Activated naive CD4-positive, alpha-beta T cell treated with anti-CD3 and anti-CD28 coated beads, Interleukin-2, amount 10 ng/mL, durations not matched to agents 7 days and 5 days (primary cell): Measurements from ENCODE around the gene SAXO1.

ENCODE experiments used
- CTCF ChIA-PET: fragments of 350-600 bp; sonication (Branson Sonifier 250); formaldehyde crosslinking; loops from one replicate; lab custom pipeline; 2021; ENCODE audit warnings: antibody characterized with exemption; lab: Charles Lee
- DNase-seq: peaks from one replicate; pipeline ENCODE4 v3.0.0-alpha.2; 2020
- H3K27ac Mint-ChIP-seq: one replicate; pipeline ENCODE4 v1.8.0; 2021; ENCODE audit warnings: mild to moderate bottlenecking, moderate library complexity, mixed read lengths
- H3K27me3 Mint-ChIP-seq: one replicate; pipeline ENCODE4 v1.8.0; 2021; ENCODE audit warnings: mild to moderate bottlenecking, mixed read lengths
- H3K36me3 Mint-ChIP-seq: one replicate; pipeline ENCODE4 v1.8.0; 2021; ENCODE audit warnings: mixed read lengths
- H3K4me1 Mint-ChIP-seq: one replicate; pipeline ENCODE4 v1.8.0; 2021; ENCODE audit warnings: mixed read lengths
- H3K4me3 Mint-ChIP-seq: one replicate; pipeline ENCODE4 v1.8.0; 2021; ENCODE audit warnings: mild to moderate bottlenecking, moderate library complexity, mixed read lengths
- H3K9me3 Mint-ChIP-seq: one replicate; pipeline ENCODE4 v1.8.0; 2021; ENCODE audit warnings: mixed read lengths

SAXO1 gene

GRCh38 chr9:18923671-18924430 lies 109.2 kb downstream of the SAXO1 start:
- H3K9me3 Mint-ChIP-seq: no peaks in the 10 kb centered on the region
- no peak overlapping the region for H3K27ac Mint-ChIP-seq
- H3K36me3 Mint-ChIP-seq: no peaks in the 10 kb centered on the region
- no peak for DNase-seq
- H3K4me1 Mint-ChIP-seq: no peaks in the 10 kb centered on the region
- CTCF ChIA-PET: no interaction called here
- H3K27me3 Mint-ChIP-seq: no peaks in the 10 kb centered on the region
- no peak overlapping the region for H3K4me3 Mint-ChIP-seq

- Mint-ChIP-seq H3K27ac (no peak overlapping the region), H3K4me3 (no peak overlapping the region), H3K27me3 (no peaks in the 10 kb centered on the region), H3K9me3 (no peaks in the 10 kb centered on the region), H3K4me1 (no peaks in the 10 kb centered on the region), H3K36me3 (no peaks in the 10 kb centered on the region)
- DNase-seq: no peak
- CTCF ChIA-PET: no interaction called here
These were observed 109.8 kb downstream of the SAXO1 start for GRCh38 chr9:18923167-18923566.

GRCh38 chr9:18922161-18922885 lies 110.7 kb downstream of the SAXO1 start:
- DNase-seq: no peak
- H3K27ac Mint-ChIP-seq: no peak overlapping the region
- CTCF ChIA-PET: no interaction called here
- no peaks in the 10 kb centered on the region for H3K9me3 Mint-ChIP-seq
- H3K4me3 Mint-ChIP-seq: no peak overlapping the region
- H3K36me3 Mint-ChIP-seq: no peaks in the 10 kb centered on the region
- H3K4me1 Mint-ChIP-seq: no peaks in the 10 kb centered on the region
- peaks cover 4% of the 10 kb centered on the region for H3K27me3 Mint-ChIP-seq

- DNase-seq: no peak
- H3K36me3 Mint-ChIP-seq: no peaks in the 10 kb centered on the region
- peaks cover 12% of the 10 kb centered on the region for H3K27me3 Mint-ChIP-seq
- H3K9me3 Mint-ChIP-seq: no peaks in the 10 kb centered on the region
- H3K27ac Mint-ChIP-seq: no peak overlapping the region
- no peaks in the 10 kb centered on the region for H3K4me1 Mint-ChIP-seq
- CTCF ChIA-PET: no interaction called here
- no peak overlapping the region for H3K4me3 Mint-ChIP-seq
These were observed 111.5 kb downstream of the SAXO1 start for GRCh38 chr9:18921366-18922075.

GRCh38 chr9:18920141-18921084 lies 112.6 kb downstream of the SAXO1 start:
- peaks cover 12% of the 10 kb centered on the region for H3K27me3 Mint-ChIP-seq
- no peaks in the 10 kb centered on the region for H3K9me3 Mint-ChIP-seq
- CTCF ChIA-PET: no interaction called here
- no peak overlapping the region for H3K27ac Mint-ChIP-seq
- no peaks in the 10 kb centered on the region for H3K36me3 Mint-ChIP-seq
- H3K4me1 Mint-ChIP-seq: no peaks in the 10 kb centered on the region
- no peak overlapping the region for H3K4me3 Mint-ChIP-seq
- no peak for DNase-seq

GRCh38 chr9:18911714-18912342 lies 121.2 kb downstream of the SAXO1 start:
- Mint-ChIP-seq H3K4me1 (no peaks in the 10 kb centered on the region), H3K27ac (no peak overlapping the region), H3K27me3 (peaks cover 15% of the 10 kb centered on the region), H3K36me3 (no peaks in the 10 kb centered on the region), H3K4me3 (no peak overlapping the region), H3K9me3 (no peaks in the 10 kb centered on the region)
- no peak for DNase-seq
- CTCF ChIA-PET: no interaction called here

GRCh38 chr9:18910916-18911315 lies 122.1 kb downstream of the SAXO1 start:
- no peak overlapping the region for H3K27ac Mint-ChIP-seq
- DNase-seq: no peak
- no peaks in the 10 kb centered on the region for H3K36me3 Mint-ChIP-seq
- peaks cover 12% of the 10 kb centered on the region for H3K27me3 Mint-ChIP-seq
- CTCF ChIA-PET: no interaction called here
- no peak overlapping the region for H3K4me3 Mint-ChIP-seq
- H3K9me3 Mint-ChIP-seq: no peaks in the 10 kb centered on the region
- H3K4me1 Mint-ChIP-seq: no peaks in the 10 kb centered on the region

- Mint-ChIP-seq H3K4me1 (no peaks in the 10 kb centered on the region), H3K36me3 (no peaks in the 10 kb centered on the region), H3K27me3 (peaks cover 12% of the 10 kb centered on the region), H3K27ac (no peak overlapping the region), H3K9me3 (no peaks in the 10 kb centered on the region), H3K4me3 (no peak overlapping the region)
- DNase-seq: no peak
- CTCF ChIA-PET: interaction anchor here (0.7 kb wide), 1 partner anchor 471 kb away, joined by 5 read pairs; no protein-coding TSS in a partner anchor
These were observed 122.6 kb downstream of the SAXO1 start for GRCh38 chr9:18910435-18910834.

GRCh38 chr9:18909140-18910018 lies 123.6 kb downstream of the SAXO1 start:
- Mint-ChIP-seq H3K4me1 (no peaks in the 10 kb centered on the region), H3K9me3 (no peaks in the 10 kb centered on the region), H3K4me3 (no peak overlapping the region), H3K27ac (no peak overlapping the region), H3K36me3 (no peaks in the 10 kb centered on the region), H3K27me3 (peaks cover 7% of the 10 kb centered on the region)
- CTCF ChIA-PET: interaction anchor here (0.7 kb wide), 1 partner anchor 470 kb away, joined by 5 read pairs; no protein-coding TSS in a partner anchor
- DNase-seq: no peak

- Mint-ChIP-seq H3K27me3 (peaks cover 7% of the 10 kb centered on the region), H3K36me3 (no peaks in the 10 kb centered on the region), H3K9me3 (no peaks in the 10 kb centered on the region), H3K4me1 (no peaks in the 10 kb centered on the region), H3K4me3 (no peak overlapping the region), H3K27ac (no peak overlapping the region)
- CTCF ChIA-PET: no interaction called here
- no peak for DNase-seq
These were observed 124.9 kb downstream of the SAXO1 start for GRCh38 chr9:18907927-18908625.

- Mint-ChIP-seq H3K4me3 (no peak overlapping the region), H3K9me3 (peaks cover 3% of the 10 kb centered on the region)
These were observed 126.2 kb downstream of the SAXO1 start for GRCh38 chr9:18906656-18907395.

More at GRCh38 chr9:18906656-18907395, 126.2 kb downstream of the SAXO1 start:
- Mint-ChIP-seq H3K36me3 (no peaks in the 10 kb centered on the region), H3K4me1 (no peaks in the 10 kb centered on the region), H3K27me3 (peaks cover 7% of the 10 kb centered on the region), H3K27ac (no peak overlapping the region)
- no peak for DNase-seq
- CTCF ChIA-PET: no interaction called here
